ENCODE data around the gene NMNAT2.
"Not testable (repeated sequence)": the region's sequence is repeated elsewhere in the genome, so short reads cannot be mapped to it uniquely, and the experiment has no call there.

The NMNAT2 gene

DNA sequence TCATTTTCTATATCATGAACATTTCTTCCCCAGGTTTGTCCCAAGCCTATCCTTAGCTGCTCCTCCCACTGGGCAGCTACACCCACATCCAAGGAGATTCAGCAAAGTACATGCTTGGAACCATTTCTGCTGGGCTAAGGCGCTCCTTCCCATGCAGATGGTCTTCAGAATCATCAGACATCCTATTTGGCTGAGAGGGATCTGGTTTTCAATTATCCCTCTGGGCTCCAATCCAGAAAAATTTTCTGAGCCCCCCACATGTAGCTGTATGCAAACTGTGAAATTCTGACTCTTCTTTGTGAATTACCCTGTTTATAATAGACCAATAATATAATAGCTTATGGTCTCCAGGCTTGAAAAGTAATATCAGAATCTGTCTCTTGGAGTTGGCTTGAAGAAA is 132.9 kb downstream of the NMNAT2 start:
- no peak for DNase-seq (ENCODE audit: low read depth)

GRCh38 chr1:183284086-183284485 is 134.1 kb downstream of the NMNAT2 start:
- no peak for DNase-seq (ENCODE audit: low read depth)

- DNase-seq (ENCODE audit: low read depth) = no peak
Observed at GRCh38 chr1:183283286-183283685, 134.9 kb downstream of the NMNAT2 start.

GRCh38 chr1:183282101-183282855 is 135.9 kb downstream of the NMNAT2 start:
- DNase-seq (ENCODE audit: low read depth) = no peak

DNA sequence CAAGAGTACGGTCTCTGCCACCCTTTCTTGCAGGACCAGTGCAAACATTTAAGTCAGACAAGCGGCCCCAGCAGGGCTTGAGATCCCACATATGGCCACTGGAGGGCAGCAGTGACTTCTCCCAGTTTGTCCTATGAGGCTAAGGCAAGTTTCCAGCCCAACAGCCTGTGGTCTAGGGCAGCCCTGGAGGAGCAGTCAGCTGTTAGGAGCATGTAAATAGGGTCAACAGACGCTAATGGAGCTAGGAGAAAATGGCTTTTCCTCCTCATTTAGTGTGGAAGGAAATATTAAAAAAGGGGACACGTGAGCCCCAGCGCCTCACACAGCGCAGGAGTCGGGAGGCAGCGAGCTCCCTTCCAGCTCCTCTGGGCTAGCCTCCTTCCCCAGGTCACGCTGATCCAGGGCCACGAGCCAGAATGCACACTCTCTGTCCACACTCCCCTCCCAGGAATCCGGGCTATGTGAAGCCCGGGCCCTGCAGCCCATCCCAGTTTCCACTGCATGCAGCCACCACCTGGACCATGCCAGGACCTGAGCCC is 136.6 kb downstream of the NMNAT2 start:
- DNase-seq (ENCODE audit: low read depth) = peak; percentile 51

DNA sequence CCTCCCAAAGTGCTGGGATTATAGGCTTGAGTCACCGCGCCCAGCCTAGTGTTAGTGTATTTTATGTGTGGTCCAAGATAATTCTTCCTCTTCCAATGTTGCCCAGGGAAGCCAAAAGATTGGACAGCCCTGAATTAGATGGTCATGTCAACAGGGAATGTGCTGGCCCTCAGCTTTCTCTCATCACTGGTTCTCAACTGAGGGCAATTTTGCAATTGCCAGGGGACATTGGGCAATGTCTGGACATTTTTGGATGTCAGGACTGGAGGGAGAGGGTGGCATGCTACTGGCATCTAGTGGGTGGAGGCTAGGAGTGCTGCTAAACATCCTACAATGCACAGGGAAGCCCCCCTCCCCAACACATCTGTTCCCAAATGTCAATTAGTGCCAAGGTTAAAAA is 137.1 kb downstream of the NMNAT2 start:
- no peak for DNase-seq (ENCODE audit: low read depth)

DNA sequence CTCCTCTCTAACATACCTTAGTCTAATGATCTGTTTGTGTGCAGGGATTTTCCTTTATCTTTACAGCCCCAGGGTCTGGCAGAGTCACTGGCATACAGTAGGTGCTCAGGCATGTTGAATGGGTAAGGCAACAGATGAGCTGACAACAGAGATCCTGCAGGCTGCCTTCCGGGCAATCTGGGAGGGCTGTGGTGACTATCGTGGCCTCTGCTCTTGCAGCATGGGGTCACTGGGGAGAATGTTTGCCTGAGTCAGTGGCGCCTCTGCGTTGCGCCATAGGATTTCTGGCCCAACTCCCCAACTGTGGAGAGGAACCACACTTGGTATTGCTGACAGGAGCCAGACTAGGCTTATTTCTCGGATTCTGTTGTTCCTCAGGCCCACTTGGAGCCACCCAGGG is 138.3 kb downstream of the NMNAT2 start:
- DNase-seq (ENCODE audit: low read depth) = no peak

GRCh38 chr1:183278739-183279591 is 139.2 kb downstream of the NMNAT2 start:
- DNase-seq (ENCODE audit: low read depth) = no peak

GRCh38 chr1:183277821-183278738 is 140.1 kb downstream of the NMNAT2 start:
- no peak for DNase-seq (ENCODE audit: low read depth)

- no peak for DNase-seq (ENCODE audit: low read depth)
Observed at GRCh38 chr1:183276386-183277080, 141.6 kb downstream of the NMNAT2 start.

DNA sequence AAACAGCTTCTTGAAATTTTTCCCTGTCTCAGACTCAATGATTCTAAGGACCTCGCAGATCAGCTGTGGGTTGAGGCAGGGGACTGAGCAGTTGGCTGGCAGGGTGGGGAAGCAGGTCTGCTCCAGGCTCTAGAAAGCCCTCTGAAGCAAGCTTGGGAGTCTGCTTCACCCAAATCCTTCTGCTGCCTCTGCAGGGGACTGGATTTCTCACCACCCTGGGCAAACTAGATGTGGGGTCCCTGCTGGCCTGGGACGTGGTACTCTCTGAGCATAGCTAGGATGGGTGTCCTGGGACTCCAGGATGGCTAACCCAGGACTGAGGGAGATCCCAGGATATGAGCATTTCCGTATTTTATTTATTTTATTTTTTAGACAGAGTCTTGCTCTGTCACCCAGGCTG is 142.9 kb downstream of the NMNAT2 start:
- DNase-seq (ENCODE audit: low read depth) = no peak

- DNase-seq (ENCODE audit: low read depth) = no peak
Observed at GRCh38 chr1:183274836-183275235, 143.3 kb downstream of the NMNAT2 start.

GRCh38 chr1:183273984-183274383 is 144.2 kb downstream of the NMNAT2 start:
- not testable (repeated sequence) for DNase-seq (ENCODE audit: low read depth)

- no peak for DNase-seq (ENCODE audit: low read depth)
Observed at GRCh38 chr1:183273300-183273699, 144.9 kb downstream of the NMNAT2 start.

- no peak for DNase-seq (ENCODE audit: low read depth)
Observed at GRCh38 chr1:183272390-183272848, 145.8 kb downstream of the NMNAT2 start.

DNA sequence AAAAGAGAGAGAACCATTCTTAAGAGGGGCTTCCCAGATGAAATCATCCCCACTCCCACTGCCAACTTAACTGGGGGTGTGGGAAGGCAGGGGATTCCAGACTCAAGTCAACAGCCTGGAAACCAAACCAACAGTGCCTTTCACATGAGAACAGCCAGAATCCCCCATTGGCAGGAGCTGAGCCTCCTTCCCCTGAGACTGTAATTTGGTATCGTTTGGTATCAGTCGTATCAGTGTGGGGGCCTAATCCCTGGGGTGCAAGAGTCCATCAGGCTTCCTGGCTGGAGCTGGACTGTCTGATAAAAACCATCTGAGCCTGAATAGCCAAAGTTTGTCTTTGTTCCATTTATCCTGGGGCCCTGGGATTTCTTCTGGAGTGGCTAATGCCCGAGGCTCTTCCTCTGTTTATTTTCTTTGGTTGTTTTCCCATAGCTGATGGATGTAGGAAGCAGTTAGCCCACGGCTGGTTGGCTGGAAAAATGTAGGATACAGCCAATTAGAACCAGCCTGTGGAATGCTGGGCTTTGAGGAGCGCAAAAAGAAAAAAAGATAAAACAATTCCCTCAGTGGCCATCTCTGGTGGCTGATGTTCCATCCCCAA is 147.5 kb downstream of the NMNAT2 start:
- DNase-seq (ENCODE audit: low read depth) = no peak

- no peak for DNase-seq (ENCODE audit: low read depth)
Observed at GRCh38 chr1:183267646-183268431, 150.3 kb downstream of the NMNAT2 start.

- DNase-seq (ENCODE audit: low read depth) = no peak
Observed at GRCh38 chr1:183263886-183264602, 154.1 kb downstream of the NMNAT2 start.

GRCh38 chr1:183262628-183263200 is 155.5 kb downstream of the NMNAT2 start:
- no peak for DNase-seq (ENCODE audit: low read depth)

Measured in T follicular helper cell (primary cell).